Dedifferentiated amniotic fluid mesenchymal stem cell (primary cell): ENCODE data around the gene KCP.

Source experiments
- DNase-seq: peaks from one replicate; pipeline ENCODE4 v3.0.0-alpha.2; 2016; ENCODE audit errors: extremely low spot score

Gene KCP

DNA sequence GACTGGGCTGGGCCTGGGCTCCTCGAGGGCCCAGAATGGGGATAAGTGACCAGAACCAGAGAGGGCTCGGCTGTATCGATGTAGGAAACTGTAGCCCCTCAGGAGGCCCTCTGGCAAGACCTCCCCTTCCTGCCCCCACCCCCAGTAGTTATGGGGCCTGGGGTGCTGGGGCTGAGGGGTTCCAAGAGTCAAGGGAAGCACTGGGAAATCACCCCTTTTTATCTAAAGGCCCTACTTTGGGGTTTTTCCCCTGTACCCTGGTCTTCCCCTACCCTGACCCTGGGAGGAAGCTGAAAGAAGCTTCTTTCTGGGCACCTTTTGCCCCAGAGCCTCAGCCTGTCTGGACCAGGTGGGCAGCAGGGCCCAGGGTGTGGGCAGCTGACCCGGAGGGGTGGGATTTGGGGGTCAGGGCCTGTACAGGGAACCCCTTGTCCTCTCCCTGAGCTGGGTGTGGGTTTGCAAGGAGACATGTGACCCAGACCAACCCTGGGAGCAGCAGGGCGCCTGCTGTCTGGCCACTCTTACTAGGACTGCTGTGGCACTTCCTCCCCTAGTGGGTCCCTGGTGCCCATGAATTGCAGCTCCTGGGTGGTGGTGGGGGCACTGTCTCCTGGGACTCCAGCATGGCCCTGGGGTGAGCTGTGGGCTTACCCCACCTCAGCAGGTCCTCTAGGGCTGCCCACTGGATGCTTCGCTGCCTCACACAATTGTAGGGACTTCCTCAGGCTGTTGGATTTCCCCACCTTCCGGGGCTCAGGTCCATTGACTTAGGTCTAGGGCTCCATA, 28.8 kb upstream of the KCP start:
- no peak for DNase-seq

DNA sequence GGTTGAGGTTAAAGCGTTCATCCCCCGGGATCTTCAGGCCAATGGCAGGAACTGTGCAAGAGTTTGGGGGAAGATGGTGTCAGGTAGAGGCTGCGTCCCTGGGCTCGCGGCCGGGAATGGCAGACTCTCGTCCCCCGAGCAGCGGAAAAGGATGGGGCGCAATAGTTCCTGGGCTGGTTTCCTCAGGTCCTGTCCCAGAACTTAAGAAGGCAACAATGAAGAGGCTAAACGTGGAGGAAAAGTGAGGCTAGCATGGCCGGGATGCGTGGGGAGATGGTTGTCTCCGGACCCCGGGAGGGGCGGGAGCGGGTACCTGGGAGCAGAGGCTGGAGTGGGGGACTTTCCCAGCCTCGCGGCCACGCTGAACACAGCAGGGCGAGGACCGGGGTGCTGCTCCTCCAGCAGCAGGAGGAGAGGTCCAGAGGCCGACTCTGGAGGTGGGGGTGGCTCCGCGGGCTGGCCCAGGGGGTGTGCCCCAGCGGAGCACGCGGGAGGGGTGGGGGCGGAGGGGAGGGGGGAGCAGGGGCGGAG, 28.1 kb upstream of the KCP start:
- no peak for DNase-seq

DNA sequence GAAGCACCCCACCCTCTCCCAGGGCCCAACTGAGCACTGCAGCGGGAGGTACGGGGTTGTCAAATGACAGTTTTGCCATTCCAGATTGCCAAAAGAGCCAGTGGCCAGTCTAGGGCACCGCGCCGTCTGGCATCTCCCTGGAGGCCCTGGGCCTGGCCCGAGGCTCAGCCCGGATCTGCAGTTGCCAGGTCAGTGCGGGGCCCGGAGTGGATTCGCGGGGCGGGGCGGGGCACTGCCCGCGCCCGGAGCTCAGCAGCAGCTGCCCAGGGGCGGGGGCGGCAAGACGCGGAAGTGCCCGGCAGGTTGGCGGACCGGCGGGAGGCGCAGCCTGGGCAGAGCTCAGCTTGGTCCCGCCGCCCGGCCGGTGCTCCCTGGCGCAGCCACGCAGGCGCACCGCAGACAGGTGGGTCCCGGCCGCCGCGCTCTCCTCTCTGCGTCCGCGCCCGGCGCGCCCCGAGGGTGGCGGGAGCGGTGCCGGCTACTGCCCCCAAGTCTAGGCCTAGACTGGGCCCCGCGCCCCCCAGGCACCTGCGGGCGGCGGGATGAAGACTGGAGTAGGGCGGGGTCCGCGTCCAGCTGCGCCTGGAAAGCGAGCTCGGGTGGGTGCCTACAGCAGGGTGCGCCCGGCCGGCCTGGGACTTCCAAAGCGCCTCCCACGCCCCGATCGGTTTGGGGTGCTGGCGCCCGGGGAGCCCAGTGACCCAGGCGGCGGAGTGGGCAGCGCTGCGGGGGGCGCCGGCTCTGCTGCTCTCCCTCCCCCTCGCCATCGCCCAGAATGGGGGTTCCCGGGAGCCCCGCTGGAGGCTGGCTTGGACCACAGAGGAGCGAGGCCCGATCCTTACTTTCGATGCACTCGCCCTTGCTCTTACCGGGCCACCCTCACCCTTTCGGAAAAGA, 27.4 kb upstream of the KCP start, which contains the start of gene IRF5:
Gene IRF5, plus strand, starts transcription at position 281 of the 897 bp plus-strand sequence. CDS start 4,155 bp downstream, outside the sequence.
- DNase-seq: no peak

DNA sequence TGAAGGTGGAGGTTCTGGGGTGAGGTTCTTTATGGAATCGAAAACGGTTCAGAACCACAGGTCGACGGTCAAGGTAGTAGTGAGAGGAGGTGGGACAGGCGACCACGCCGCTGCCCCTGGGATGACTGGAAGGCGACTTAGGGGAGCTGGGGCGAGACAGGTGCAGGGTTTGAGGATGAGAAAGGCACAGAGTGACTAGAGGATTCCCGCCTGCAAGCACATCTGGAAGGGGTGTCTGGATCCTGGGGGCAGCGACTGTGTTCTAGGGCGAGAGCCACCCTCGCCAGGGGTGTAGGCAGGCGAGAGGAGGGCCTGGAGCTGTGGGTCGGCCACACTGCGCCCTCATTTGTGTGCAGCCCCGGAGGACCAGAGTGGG, 26.8 kb upstream of the KCP start:
- no peak for DNase-seq

DNA sequence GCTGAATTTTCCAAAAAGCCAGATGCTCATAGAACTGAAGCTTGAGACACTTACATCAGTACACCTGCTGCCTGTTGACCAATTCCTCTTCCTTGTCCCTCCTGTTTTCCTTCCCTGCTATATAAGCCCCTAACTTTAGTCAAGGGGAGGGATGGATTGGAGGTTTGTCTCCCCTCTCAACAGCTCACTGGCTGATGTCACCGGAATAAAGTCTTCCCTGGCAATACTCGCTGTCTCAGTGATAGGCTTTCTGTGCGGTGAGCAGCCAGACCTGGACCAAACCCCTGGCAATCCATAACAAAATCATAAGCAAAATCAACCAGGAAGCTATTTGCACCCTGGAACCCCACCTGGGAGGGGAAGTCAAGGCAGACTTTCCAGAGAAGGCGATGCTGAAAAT, 26.3 kb upstream of the KCP start:
- DNase-seq: no peak

DNA sequence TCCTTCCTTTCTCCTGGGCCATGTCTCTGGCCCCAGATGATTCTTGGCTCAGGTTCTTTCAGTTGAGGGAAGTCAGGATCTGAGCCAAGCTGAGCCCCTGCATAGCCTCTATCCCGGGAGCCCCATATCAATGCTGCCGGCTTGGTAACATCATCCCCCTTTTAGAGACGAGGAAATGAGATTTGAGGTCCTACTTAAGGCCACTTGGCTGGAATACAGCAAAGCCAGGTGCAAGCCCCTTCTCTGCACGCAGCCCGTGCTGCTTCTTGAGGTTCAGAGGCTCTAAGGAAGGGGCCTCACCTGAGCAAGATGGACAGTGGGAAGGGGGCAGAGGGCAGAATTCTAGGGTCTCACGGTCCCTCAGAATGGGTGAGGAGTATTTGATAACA, 24.8 kb upstream of the KCP start:
- no peak for DNase-seq

DNA sequence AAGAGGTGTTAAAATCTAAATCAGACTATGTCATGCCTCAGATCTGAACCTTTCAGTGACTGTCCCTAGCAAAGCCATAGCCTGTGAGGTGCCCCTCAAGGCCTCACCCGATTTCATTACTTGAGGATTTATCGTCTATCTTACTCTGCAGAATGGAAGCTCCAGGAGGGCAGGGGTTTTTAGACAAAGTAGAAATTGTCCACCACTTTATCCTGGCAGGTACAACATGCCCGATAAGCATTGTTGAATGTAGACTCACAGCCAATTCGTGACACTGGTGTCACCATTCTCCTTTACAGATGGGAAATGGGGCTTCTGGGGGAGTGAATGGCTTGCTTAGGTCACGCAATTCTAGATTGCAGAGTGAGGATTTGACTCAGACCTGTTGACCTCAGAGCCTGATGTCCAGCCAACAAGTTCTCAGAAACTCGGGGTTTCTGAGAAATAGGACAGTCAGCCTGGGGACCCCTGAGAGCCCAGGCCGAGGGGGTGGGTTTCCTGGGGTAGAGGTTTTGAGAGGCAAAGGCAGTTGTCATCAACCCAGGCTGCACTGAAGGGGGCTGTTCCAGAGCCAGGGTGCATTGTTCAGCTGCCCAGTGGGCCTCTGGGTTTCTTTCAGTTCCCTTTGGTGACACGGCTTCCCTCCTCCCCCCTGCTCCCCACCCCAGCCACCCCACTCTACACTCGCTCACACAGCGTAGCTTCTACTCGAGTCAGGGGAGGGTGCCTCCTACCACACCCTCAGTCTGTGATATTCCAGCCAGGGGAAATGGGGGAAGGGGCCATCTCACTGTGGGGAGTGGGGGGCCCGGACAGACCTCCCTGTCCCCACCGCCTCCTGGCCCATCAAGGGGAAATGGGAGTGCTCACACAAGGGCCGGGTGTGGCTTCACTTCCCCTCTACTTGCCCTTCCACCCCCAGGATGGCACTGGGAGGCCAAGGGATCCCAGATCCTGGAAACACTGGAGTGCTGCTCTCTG, 24.1 kb upstream of the KCP start:
- no peak for DNase-seq

DNA sequence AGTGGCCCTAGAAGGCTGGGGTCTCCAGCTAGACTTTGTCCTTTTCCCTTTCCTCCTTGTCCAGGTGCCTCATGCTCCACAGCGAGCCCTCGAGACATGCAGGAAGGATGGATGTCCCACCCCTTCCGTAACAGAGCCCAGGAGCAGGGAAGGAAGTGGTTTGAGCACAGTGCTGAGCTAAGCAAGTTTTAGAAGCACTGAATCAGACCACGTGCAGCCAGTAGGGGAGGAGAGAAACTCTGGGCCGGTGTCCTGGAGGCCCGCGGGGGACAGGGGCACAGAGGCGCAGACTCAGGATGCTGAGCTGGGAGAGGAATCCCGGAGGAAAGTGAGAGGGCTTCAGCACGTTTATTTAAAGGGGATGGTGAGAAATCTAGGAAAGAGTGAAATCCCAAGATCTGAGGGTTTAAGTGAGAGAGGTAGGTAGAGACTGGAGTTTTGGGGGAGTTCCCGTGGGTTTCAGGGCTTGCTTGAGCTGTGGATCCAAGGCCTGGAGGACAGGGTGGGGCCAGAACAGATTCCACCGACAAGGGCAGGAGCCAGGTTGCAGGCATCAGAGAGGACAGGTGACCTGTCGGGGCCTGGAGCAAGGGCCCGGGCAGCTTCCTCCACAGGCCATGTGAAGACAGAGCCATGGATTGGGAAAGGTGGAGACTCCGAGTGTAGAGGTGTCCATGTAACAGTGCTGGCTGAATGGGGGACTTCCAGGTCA, 22.8 kb upstream of the KCP start:
- no peak for DNase-seq

DNA sequence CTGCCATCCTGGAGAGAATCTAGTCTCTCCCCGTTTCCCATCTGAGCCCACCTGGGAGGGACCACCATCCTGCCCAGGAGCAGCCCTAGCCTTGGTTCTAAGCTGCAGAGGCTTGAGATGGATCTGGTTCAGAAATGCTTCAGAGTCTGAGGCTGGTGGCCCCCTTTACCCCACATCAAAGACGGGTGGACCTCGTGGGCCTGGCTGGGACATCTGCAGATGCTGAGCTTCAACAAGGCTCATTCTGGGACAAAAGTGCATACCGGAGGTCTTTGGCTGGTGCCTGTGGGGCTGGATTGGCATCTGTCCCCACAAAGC, 22.3 kb upstream of the KCP start:
- DNase-seq: no peak

DNA sequence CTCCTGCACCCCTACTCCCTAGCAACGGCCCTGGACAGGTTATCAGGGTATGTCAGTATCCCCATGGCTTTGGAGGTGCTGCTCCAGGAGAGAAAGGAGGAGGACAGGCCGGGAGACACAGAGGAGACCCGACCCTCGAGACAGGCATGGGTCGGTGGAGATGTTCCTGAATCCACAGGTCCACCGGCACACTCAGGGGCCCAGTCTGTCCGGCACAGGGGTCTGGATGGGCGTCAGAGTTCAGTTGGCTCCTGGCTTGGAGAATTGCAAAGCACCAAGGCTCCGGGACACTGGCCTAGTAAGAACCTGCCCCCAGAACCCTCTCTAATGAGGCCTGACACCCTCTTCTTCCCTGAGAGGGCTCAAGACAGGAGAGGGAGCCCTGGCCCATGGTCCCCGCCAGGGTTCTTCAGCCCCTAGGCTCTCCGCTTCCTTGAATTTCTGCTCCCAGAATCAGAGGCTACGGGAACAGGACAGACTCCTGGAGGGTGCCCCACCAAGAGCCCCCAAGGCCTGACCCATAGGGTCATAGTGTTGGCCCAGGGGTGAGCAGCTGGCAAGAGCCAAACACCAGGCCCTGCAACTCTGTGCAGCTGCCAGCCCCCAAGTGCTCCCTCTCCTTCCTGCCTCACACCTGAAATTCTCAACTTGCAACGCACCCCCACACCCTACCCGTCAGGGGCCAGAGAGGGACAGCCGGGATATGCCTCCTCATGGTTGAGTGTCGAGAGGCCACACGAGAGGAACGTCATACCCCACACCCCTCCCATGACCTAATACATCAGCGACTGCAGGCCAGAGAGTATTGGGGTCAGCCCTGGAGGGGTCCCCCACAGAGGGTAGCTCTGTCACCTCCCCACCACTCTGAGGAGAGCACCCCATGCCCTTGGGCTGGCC, 21.7 kb upstream of the KCP start:
- no peak for DNase-seq

DNA sequence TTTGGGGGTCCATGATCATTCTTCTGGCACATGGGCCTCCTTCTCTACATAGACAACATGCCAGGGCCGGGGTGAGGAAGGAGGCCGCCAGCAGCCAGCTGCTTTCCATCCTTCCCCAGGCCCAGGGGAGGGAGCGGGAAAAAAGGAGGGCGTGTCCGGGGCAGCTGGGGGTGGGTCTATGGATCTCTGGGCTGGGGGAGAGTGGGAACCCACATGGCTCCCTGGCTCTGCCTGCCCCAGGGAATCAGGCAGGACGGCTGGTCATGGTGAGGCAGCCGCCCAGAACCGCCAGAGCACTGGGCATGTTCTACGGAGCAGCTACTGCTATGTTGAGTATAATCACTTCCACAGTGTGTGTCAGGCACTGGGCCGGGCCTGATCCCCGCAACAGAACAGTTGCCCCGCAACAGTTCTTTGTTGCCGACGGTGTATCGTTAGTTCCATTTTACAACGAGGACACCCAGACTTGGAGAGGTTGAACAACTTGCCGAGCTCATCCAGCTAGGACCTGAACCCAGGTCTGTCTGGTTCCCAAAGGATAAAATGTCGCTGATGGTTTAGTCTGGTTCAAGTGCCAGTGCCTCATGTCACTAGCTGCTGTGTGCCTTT, 20.8 kb upstream of the KCP start:
- no peak for DNase-seq

DNA sequence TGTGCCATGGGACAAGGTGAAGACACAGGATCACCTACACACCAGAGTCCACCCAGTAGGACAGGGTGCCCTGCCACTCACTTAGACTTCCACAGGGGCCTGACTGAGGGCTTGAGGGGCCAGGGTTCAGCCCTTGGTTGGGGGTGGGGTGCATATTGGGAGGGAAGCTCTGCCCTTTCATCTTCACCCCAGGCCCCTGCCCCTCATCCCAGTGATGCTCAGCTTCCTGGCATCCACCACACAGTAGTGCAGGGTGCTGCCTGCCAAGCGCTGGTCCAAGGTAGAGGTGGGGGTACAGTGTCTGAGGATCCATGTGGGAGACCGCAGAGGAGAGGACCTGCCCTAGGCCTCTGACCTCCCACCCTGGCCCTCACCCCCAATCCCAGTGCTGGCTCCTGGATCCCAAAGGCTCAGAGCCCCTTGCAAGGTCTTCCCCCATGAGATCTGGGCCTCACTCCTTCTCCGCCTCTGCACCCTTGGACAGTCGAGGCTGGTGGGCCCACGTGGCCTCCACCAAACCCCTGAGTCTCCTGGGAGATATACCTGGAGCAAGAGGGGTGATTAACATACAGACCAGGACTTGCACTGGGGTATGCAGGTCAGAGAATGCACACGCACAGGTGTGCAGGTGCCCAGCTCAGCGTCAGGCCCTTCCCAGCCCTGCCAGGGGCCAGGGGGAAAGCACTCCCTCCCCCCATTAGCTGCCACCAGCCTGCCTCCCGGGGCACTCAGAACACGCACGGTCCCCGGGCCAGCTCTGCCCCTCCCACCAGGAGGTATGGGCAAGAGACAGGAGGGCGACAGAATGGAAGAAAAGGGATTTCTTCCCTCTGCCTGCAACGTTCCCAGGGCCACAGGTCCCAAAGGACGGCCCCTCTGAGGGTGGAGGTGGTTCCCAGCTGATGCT, 18.6 kb upstream of the KCP start:
- no peak for DNase-seq

DNA sequence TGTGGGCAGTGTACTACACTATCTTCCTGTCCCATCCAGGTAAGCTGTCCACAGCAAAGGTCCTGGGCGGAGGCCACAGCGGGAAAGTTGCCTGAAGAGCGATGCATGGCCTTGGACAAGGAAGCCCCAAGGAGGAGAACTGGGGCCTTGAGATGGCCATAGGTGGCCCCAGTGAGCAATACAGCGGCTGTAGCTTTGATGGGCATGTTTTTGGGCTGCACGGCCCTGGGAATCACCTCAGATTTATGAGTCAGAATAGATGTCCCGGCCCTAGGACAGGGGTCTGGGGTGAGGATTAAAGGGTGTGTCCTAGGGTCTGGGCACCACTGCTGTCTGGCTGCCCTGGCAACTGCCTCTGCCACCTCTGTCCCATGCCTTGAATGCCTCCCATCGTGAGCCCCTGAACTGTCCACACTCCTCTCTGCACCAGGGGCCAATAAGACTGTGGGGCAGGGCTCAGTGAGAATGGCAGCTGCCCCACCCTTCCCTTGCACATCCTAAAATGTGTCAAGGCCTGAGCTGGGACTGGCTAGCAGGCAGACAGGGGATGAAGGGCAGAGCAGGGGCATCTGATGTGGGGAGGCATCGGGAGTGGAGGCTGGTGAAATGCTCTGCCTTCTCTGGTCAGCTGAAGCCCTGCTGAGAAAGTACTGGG, 17.8 kb upstream of the KCP start:
- DNase-seq: no peak

DNA sequence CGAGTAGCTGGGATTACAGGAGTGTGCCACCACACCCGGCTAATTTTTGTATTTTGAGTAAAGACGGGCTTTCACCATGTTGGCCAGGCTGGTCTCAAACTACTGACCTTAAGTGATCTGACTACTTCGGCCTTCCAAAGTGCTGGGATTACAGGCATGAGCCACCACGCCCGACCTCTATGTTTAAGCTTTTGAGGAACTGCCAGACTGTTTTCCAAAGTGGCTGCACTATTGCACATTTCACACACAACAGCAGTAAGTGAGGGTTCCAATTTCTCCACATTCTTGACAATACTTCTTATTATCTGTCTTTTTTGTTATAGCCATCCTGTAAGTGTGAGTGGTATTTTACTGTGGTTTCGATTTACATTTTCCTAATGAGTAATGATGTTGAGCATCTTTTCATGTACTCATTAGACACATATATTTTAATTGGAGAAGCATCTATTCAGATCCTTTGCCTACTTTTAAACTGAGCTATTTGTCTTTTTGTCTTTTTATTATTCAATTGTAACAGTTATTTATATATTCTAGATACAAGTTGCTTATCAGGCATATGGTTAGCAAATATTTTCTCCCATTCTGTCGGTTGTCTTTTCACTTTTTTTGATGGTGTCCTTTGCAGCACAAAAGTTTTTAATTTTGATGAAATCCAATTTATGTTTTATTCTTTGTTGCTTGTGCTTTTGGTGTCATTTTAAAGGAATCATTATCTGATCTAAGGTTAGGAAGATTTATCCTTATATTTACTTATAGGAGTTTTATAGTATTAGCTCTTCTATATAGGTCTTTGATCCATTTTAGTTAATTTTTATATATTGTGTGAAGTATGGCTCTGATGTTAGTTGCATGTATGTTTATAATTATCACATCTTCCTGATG, 14.4 kb upstream of the KCP start:
- DNase-seq: no peak

DNA sequence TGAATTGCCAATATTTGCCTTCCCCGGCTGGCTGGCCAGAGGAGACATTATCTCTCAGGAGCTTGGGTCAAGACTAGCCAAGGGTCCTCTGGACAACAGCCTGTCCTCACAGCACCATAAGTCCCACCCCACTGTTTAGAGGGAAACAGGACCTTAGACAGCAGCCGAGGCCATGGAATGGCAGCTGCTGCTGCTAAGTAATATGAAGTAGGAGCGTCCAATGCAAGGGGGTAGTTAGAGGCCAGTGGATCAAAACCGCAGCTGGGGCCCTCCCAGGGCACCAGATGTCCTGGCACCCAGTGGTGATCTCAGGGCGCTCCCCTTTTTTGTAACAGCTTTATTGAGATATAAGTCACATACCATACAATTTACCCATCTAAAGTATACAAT, 12.9 kb upstream of the KCP start:
- no peak for DNase-seq

DNA sequence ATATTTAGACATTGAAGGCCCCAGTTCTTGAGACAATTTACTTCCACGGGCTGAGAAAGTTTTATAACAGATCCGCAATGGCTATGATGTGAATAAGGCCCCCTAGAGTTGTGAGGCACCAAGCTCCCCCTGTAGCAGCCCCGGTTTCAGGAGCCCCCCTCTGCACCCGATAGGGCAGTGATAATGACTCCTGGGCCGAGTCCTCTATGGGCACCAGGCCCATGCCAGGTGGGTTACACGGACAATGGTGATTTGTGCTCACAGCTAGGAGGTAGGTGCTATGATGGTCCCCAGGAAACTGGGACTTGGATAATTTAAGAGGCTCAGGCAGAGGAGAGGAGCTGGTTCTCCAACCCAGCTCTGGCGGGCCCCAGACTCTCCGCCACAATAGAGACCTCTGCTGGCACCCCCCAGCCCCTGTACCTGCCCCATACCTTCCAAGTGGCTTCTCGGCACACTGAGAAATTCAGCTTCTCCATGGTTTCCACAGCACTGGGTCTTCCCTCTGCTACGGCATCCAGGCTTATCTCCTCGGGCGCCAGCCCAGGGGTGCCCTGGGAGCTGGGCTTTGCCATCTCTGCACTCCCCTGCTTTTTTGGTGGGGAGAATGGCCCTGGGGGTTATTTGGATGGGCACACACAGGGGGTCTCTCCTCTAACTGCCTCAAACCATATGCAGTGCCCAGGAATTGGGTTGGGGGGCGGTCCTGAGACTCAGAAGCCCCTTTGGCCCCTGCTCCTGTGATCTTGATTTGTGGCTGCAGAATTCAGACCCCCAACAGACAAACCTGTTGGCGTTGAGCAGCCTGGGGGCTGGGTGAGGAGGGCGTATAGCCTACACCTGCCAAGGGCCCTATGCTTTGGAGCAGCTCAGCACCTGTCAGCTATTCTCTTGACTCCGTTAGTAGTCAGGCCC, 12.2 kb upstream of the KCP start:
- DNase-seq: no peak
